H1 (cell line): ENCODE data around the gene IL32. TPM values are rescaled to one million over a fixed set of nuclear protein-coding genes. Genes with fewer than 3 reads are reported as not detected.

Experiments
- CTCF ChIA-PET: fragments of 300-600 bp; sonication (Branson Sonifier 250); formaldehyde crosslinking; loops from one replicate; lab custom pipeline; 2021; ENCODE audit not compliant: partially characterized antibody; lab: Charles Lee
- POLR2A ChIA-PET: fragments of 300-600 bp; sonication (Branson Sonifier 250); formaldehyde crosslinking; loops from one replicate; lab custom pipeline; 2021; ENCODE audit warnings: inconsistent platforms; ENCODE audit not compliant: partially characterized antibody; lab: Charles Lee
- DNase-seq, 2 experiments: peaks; one replicate each; pipeline versions ENCODE4 v3.0.0 to v3.0.0-alpha.2; 2010 to 2022; ENCODE audit warnings: low spot score in 2 of 2, low read depth in 1 of 2, mixed read lengths in 1 of 2
- FAIRE-seq: peaks from 2 replicates; lab custom pipeline; 2011; peaks lifted over from hg19 to GRCh38; lab: Jason Lieb, UNC
- H2AFZ ChIP-seq: 2 replicates; pipeline ENCODE4 v1.8.1; 2012; ENCODE audit warnings: low read length, inconsistent platforms
- H2AK5ac ChIP-seq: 2 replicates; pipeline ENCODE4 v1.6.1; 2013; ENCODE audit warnings: low read depth, low read length
- H2BK120ac ChIP-seq: replicated peaks from 2 replicates; pipeline ENCODE3; 2013; ENCODE audit warnings: low read depth, low read length, inconsistent platforms
- H2BK12ac ChIP-seq: 2 replicates; pipeline ENCODE4 v1.6.1; 2013; ENCODE audit warnings: low read depth, low read length
- H2BK15ac ChIP-seq: 2 replicates; pipeline ENCODE4 v1.6.1; 2013; ENCODE audit warnings: low read length
- H2BK20ac ChIP-seq: 2 replicates; pipeline ENCODE4 v1.6.1; 2013; ENCODE audit warnings: low read length
- H2BK5ac ChIP-seq: 2 replicates; pipeline ENCODE4 v1.6.1; 2013; ENCODE audit warnings: low read depth, low read length
- H3K14ac ChIP-seq: 2 replicates; pipeline ENCODE4 v1.6.1; 2013; ENCODE audit warnings: inconsistent platforms; ENCODE audit not compliant: insufficient read length
- H3K18ac ChIP-seq: 2 replicates; pipeline ENCODE4 v1.6.1; 2013; ENCODE audit warnings: low read length; ENCODE audit errors: extremely low read depth
- H3K23ac ChIP-seq: 2 replicates; pipeline ENCODE4 v1.6.1; 2013; ENCODE audit warnings: inconsistent platforms; ENCODE audit not compliant: insufficient read length
- H3K23me2 ChIP-seq: 2 replicates; pipeline ENCODE4 v1.6.1; 2013; ENCODE audit warnings: low read depth, low read length
- H3K27ac ChIP-seq: 2 replicates; pipeline ENCODE4 v1.6.1; 2011; ENCODE audit warnings: low read depth, low read length, inconsistent platforms
- H3K27me3 ChIP-seq, 4 experiments: replicated peaks in 1 of 4; 1 replicate in 1 of 4; 2 replicates in 3 of 4; pipeline versions ENCODE4 v1.6.1 to v1.8.1; 2011 to 2013; ENCODE audit warnings: low read length in 3 of 4, mild to moderate bottlenecking in 3 of 4, inconsistent platforms in 2 of 4, mixed read lengths in 2 of 4, moderate library complexity in 1 of 4; ENCODE audit not compliant: control insufficient read depth in 3 of 4, insufficient read depth in 3 of 4; ENCODE audit errors: extremely low read depth in 1 of 4
- H3K36me3 ChIP-seq, 4 experiments: 2 replicates each; pipeline versions ENCODE4 v1.6.1 to v1.8.1; 2011 to 2013; ENCODE audit warnings: mild to moderate bottlenecking in 4 of 4, low read length in 3 of 4, moderate library complexity in 2 of 4, control low read depth in 1 of 4, inconsistent platforms in 1 of 4; ENCODE audit not compliant: insufficient read depth in 4 of 4, control insufficient read depth in 2 of 4
- H3K4ac ChIP-seq: replicated peaks from 2 replicates; pipeline ENCODE3; 2013; ENCODE audit warnings: low read length, low read depth, mixed read lengths, inconsistent platforms; ENCODE audit not compliant: insufficient read length
- H3K4me1 ChIP-seq, 4 experiments: replicated peaks in 1 of 4; 1 replicate in 1 of 4; 2 replicates in 3 of 4; pipeline versions ENCODE4 v1.6.1 to v1.8.1; 2011 to 2013; ENCODE audit warnings: low read length in 3 of 4, inconsistent platforms in 2 of 4, mixed read lengths in 1 of 4; ENCODE audit not compliant: insufficient read depth in 4 of 4, control insufficient read depth in 3 of 4
- H3K4me2 ChIP-seq, 2 experiments: 2 replicates each; pipeline versions ENCODE4 v1.6.1 to v1.8.1; 2011 to 2013; ENCODE audit warnings: low read depth in 2 of 2, low read length in 2 of 2, control low read depth in 1 of 2, inconsistent platforms in 1 of 2, mild to moderate bottlenecking in 1 of 2; ENCODE audit not compliant: insufficient read depth in 1 of 2
- H3K4me3 ChIP-seq, 4 experiments: fragments of 200-600, 300-600 bp in 1 of 4; sonication (generic), shearing (Covaris generic), sonication (Bioruptor Twin) in 1 of 4; 2 replicates each; pipeline versions ENCODE4 v1.5.1 to v1.8.1; 2011 to 2016; ENCODE audit warnings: low read length in 4 of 4, low read depth in 3 of 4, control low read depth in 2 of 4, inconsistent platforms in 2 of 4, mild to moderate bottlenecking in 2 of 4, mixed read lengths in 1 of 4, moderate library complexity in 1 of 4; ENCODE audit not compliant: insufficient read depth in 2 of 4; ENCODE audit errors: extremely low read depth in 1 of 4
- H3K56ac ChIP-seq: replicated peaks from 2 replicates; pipeline ENCODE3; 2013; ENCODE audit warnings: low read depth, mild to moderate bottlenecking, mixed read lengths, low read length, inconsistent platforms; ENCODE audit not compliant: insufficient read length
- H3K79me1 ChIP-seq: 2 replicates; pipeline ENCODE4 v1.6.1; 2013; ENCODE audit warnings: low read depth, low read length, control low read depth
- H3K79me2 ChIP-seq, 2 experiments: 2 replicates each; pipeline versions ENCODE4 v1.6.1 to v1.8.1; 2012 to 2013; ENCODE audit warnings: low read length in 2 of 2, mild to moderate bottlenecking in 2 of 2, inconsistent platforms in 1 of 2; ENCODE audit not compliant: insufficient read depth in 2 of 2, control insufficient read depth in 1 of 2
- H3K9ac ChIP-seq, 4 experiments: replicated peaks in 1 of 4; 1 replicate in 1 of 4; 2 replicates in 3 of 4; pipeline versions ENCODE4 v1.6.1 to v1.8.1; 2011 to 2013; ENCODE audit warnings: low read depth in 3 of 4, low read length in 3 of 4, control low read depth in 2 of 4, mild to moderate bottlenecking in 2 of 4, moderate library complexity in 2 of 4, inconsistent platforms in 1 of 4; ENCODE audit errors: extremely low read depth in 1 of 4
- H3K9me3 ChIP-seq, 2 experiments: 2 replicates each; pipeline versions ENCODE4 v1.6.1 to v1.8.1; 2012 to 2013; ENCODE audit warnings: mild to moderate bottlenecking in 2 of 2, moderate library complexity in 2 of 2, control low read depth in 1 of 2, inconsistent platforms in 1 of 2, low read depth in 1 of 2, low read length in 1 of 2, mixed read lengths in 1 of 2; ENCODE audit not compliant: insufficient read depth in 2 of 2
- H4K20me1 ChIP-seq, 2 experiments: replicated peaks in 1 of 2; 2 replicates each; pipeline versions ENCODE3 to v1.8.1; 2011 to 2013; ENCODE audit warnings: inconsistent platforms in 2 of 2, low read length in 2 of 2, mild to moderate bottlenecking in 1 of 2; ENCODE audit not compliant: insufficient read depth in 2 of 2, control insufficient read depth in 1 of 2
- H4K5ac ChIP-seq: 2 replicates; pipeline ENCODE4 v1.6.1; 2013; ENCODE audit warnings: low read length, low read depth, mixed read lengths, inconsistent platforms; ENCODE audit not compliant: insufficient read length
- H4K8ac ChIP-seq: 2 replicates; pipeline ENCODE4 v1.8.0; 2013; ENCODE audit warnings: mild to moderate bottlenecking, moderate library complexity, low read length, inconsistent platforms; ENCODE audit not compliant: insufficient read depth; ENCODE audit errors: extremely low read depth
- H4K91ac ChIP-seq: replicated peaks from 2 replicates; pipeline ENCODE3; 2013; ENCODE audit warnings: low read length, mixed read lengths, inconsistent platforms; ENCODE audit not compliant: insufficient read length
- CBX5 ChIP-seq: fragments of 300-800, 300-1000 bp; sonication (generic); IDR thresholded peaks from 2 replicates; pipeline ENCODE4 v1.7.1; 2016; ENCODE audit warnings: antibody characterized with exemption, low read length, low read depth
- CTBP2 ChIP-seq: IDR thresholded peaks from 2 replicates; pipeline ENCODE4 v1.7.0; 2011; ENCODE audit warnings: borderline replicate concordance, mild to moderate bottlenecking, moderate library complexity, mixed read lengths, low read length; ENCODE audit not compliant: insufficient read depth, insufficient read length
- EZH2 ChIP-seq: fragments of 200-600 bp; sonication (generic); IDR thresholded peaks from 2 replicates; pipeline ENCODE4 v1.7.1; 2012; ENCODE audit warnings: low read depth, mild to moderate bottlenecking, moderate library complexity, low read length, inconsistent platforms; ENCODE audit not compliant: severe bottlenecking
- GABPA ChIP-seq: IDR thresholded peaks from 2 replicates; pipeline ENCODE4 v1.6.1; 2011; ENCODE audit warnings: mild to moderate bottlenecking, low read length, moderate library complexity, borderline replicate concordance; ENCODE audit not compliant: insufficient read depth
- KDM1A ChIP-seq: fragments of 200-600, 300-600 bp; sonication (generic); IDR thresholded peaks from 2 replicates; pipeline ENCODE4 v1.7.1; 2016; ENCODE audit warnings: mild to moderate bottlenecking, low read length, borderline replicate concordance
- RXRA ChIP-seq: IDR thresholded peaks from 2 replicates; pipeline ENCODE4 v1.6.1; 2011; ENCODE audit warnings: low read depth, mild to moderate bottlenecking, low read length, moderate library complexity; ENCODE audit not compliant: insufficient read depth
- TEAD4 ChIP-seq: IDR thresholded peaks from 2 replicates; pipeline ENCODE4 v1.6.1; 2012; ENCODE audit warnings: low read depth, low read length, inconsistent platforms, mixed read lengths
- WGBS, 2 experiments: shearing (Covaris generic) in 1 of 2; methylation state at CpG; one replicate each; pipeline versions ENCODE4 v1.1.6 to v1.1.7; 2013 to 2015; ENCODE audit warnings: low lambda C conversion rate in 2 of 2, mixed read lengths in 2 of 2, inconsistent platforms in 1 of 2, low coverage in 1 of 2, missing lambda C conversion rate in 1 of 2; ENCODE audit not compliant: insufficient replicate concordance in 2 of 2, insufficient coverage in 1 of 2, insufficient read length in 1 of 2; ENCODE audit errors: extremely low coverage in 1 of 2, missing lambda C conversion rate in 1 of 2; 5-methylcytosine and 5-hydroxymethylcytosine counted together
- polyA plus RNA-seq, 7 experiments: library from polyadenylated mRNA; depleted of rRNA in 3 of 7; stranded (reverse) in 5 of 7; unstranded in 2 of 7; fragments of >200 nt in 5 of 7; fragments of 200-250 nt in 2 of 7; gene quantifications; 1 replicate in 5 of 7; 2 replicates in 1 of 7; 4 replicates in 1 of 7; pipeline versions ENCODE4 v1.2.1 to v1.2.3, GENCODE V29; 2011 to 2013; ENCODE audit warnings: missing spikeins in 2 of 7, mixed read lengths in 2 of 7
- total RNA-seq: library from RNA; stranded (reverse); fragmentation: NEBNext Ultra II Directional; extraction: Animal tissue kit (Norgen Biotek cat#: 25700); gene quantifications from 2 replicates; pipeline ENCODE4 v1.2.1, GENCODE V29; 2021
- TF ChIP-seq, protein P1 (sequence below): IDR thresholded peaks from 2 replicates; pipeline ENCODE4 v1.6.1; 2012; ENCODE audit warnings: low read length, inconsistent platforms

Gene IL32
- total and polyA plus RNA-seq, 2 of the 8 experiments (the other 6 are each of a cell fraction or from before 2014, with no cell fraction given) = 2.7 to 5.0 TPM

DNA sequence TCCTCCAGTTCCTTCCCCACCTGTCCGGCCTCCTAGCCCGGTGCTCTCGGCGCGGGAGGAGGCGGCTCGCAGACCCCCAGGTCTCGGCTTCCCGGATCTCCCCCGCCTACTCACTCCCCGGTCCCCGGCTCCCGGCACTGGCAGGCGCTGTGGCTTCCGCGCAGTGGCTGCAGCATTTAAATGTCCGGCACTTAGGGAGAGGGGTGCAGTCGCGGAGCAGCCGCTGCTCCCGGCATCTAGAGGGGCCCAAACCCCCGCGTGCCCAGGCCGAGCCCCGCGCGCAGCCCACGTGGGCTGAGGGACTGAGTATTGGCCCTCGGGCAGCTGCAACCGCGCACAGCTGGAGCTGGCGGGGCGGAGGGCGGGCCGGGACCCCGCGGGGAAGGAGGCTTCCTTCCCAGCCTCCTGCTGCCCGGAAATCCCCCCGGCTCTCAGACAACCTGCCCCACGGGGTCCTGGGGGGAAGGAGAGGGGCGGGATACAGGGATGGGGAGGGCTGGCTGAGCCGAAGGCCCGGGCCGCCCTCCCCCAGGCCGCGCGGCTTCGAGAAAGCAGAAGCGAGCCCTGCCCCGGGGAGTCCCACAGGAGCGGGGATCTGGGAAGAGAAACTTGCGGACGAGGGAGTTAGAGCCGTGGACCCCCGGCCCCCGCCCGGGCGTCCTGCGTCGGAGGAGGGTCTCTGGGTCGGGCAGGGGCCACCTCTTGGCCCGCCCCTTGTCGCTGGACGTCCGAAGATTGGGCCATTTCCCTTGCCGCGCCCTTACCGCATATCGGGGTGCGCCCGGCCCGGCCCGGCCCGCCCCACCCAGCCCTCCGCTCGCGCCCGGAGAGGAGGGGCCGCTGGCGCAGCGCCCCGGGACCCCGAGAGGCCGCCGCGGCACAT lies 19.4 kb upstream of the IL32 start, which contains the start of gene MMP25:
Gene MMP25 (plus strand): TSS at position 804 of the 883 bp plus-strand sequence. CDS start 357 bp downstream, outside the sequence.
- POLR2A ChIA-PET = interaction anchor here (0.7 to 34.8 kb wide), 6 partner anchors 9 to 41 kb away, joined by 3 to 1808 read pairs (median 6); partner anchors contain the start of genes BICDL2, CLDN6, CLDN9 and HCFC1R1
- TF ChIP-seq TEAD4 (no peak), KDM1A (no peak), CTBP2 (no peak), CBX5 (no peak), RXRA (no peak), EZH2 (no peak), GABPA (0 out of 2 replicates have a peak, but pooled peaks have one; percentile 13)
- TF ChIP-seq, protein P1, sequence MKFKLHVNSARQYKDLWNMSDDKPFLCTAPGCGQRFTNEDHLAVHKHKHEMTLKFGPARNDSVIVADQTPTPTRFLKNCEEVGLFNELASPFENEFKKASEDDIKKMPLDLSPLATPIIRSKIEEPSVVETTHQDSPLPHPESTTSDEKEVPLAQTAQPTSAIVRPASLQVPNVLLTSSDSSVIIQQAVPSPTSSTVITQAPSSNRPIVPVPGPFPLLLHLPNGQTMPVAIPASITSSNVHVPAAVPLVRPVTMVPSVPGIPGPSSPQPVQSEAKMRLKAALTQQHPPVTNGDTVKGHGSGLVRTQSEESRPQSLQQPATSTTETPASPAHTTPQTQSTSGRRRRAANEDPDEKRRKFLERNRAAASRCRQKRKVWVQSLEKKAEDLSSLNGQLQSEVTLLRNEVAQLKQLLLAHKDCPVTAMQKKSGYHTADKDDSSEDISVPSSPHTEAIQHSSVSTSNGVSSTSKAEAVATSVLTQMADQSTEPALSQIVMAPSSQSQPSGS = no peak

More for the DNA sequence above, 19.4 kb upstream of the IL32 start, which contains the start of gene MMP25:
- peaks cover 0 to 11% of the 10 kb centered on the region in 2 experiments for H4K20me1 ChIP-seq
- H3K9me3 ChIP-seq = no peaks in the 10 kb centered on the region
- H3K36me3 ChIP-seq = no peaks in the 10 kb centered on the region
- H2AK5ac ChIP-seq = no peak within 1 kb of the TSS
- H3K23me2 ChIP-seq = peaks cover 5% of the 10 kb centered on the region; the same call in 1 of the 2 replicates
- H3K27ac ChIP-seq = no peak within 1 kb of the TSS; the same call in 1 of the 2 replicates
- H2AFZ ChIP-seq = no peak within 1 kb of the TSS
- peak within 1 kb of the TSS; percentile 85; the same call in 1 of the 2 replicates for H2BK5ac ChIP-seq
- no peaks in the 10 kb centered on the region for H3K79me1 ChIP-seq
- H3K27me3 ChIP-seq = peaks cover 0 to 8% (median 3%) of the 10 kb centered on the region in 4 experiments; a peak in 6 of 7 replicates
- 1% methylated on average over 36 of the region's 86 CpGs; no CpG with 5 or more reads in 1 of the 2 experiments for WGBS, 2 experiments
- peak within 1 kb of the TSS; percentile 93 for H3K56ac ChIP-seq
- peak within 1 kb of the TSS; percentile 21 for H3K4ac ChIP-seq
- H3K18ac ChIP-seq = peak within 1 kb of the TSS; percentile 90
- no peak within 1 kb of the TSS for H3K14ac ChIP-seq
- CTCF ChIA-PET = interaction anchor here (1.0 to 8.0 kb wide), 5 partner anchors 9 to 40 kb away, joined by 3 to 98 read pairs (median 6); no protein-coding TSS in a partner anchor
- no peak within 1 kb of the TSS for H2BK120ac ChIP-seq
- H4K8ac ChIP-seq = peak within 1 kb of the TSS; percentile 79
- peaks cover 0 to 5% of the 10 kb centered on the region in 2 experiments; a peak in 1 of 4 replicates for H3K79me2 ChIP-seq
- H3K23ac ChIP-seq = no peak within 1 kb of the TSS
- peak within 1 kb of the TSS; percentile 24 to 60 (median 54); a peak in 6 of 7 replicates for H3K9ac ChIP-seq
- no peak within 1 kb of the TSS; the same call in 1 of the 2 replicates for H2BK12ac ChIP-seq
- FAIRE-seq (no peak), DNase-seq (no peak)
- peak within 1 kb of the TSS; percentile 97 for H4K5ac ChIP-seq
- H2BK15ac ChIP-seq = peak within 1 kb of the TSS; percentile 61; the same call in 1 of the 2 replicates
- peak within 1 kb of the TSS; percentile 54 for H4K91ac ChIP-seq
- H2BK20ac ChIP-seq = no peak within 1 kb of the TSS
- peaks cover 0 to 3% (median 0%) of the 10 kb centered on the region in 4 experiments; a peak in 3 of 7 replicates for H3K4me1 ChIP-seq
- H3K4me2 ChIP-seq = peak within 1 kb of the TSS; percentile 79 to 84
- peak within 1 kb of the TSS; percentile 66 to 89 (median 80) for H3K4me3 ChIP-seq
